CD14-positive monocyte (primary cell): ENCODE data around the gene FGFRL1. TPM values are rescaled to one million over a fixed set of nuclear protein-coding genes. Genes with fewer than 3 reads are reported as not detected.

Experiments used
- DNase-seq, 3 donors: peaks; one replicate each; pipeline ENCODE4 v3.0.0-alpha.2; 2011 to 2022
- H2AFZ ChIP-seq: 2 replicates; pipeline ENCODE4 v1.6.0; 2012; ENCODE audit warnings: mild to moderate bottlenecking, low read depth, low read length, inconsistent platforms; ENCODE audit not compliant: insufficient read depth, poor library complexity, severe bottlenecking
- H3K27ac ChIP-seq, 2 donors: 1 replicate in 1 of 2; 2 replicates in 1 of 2; pipeline ENCODE4 v1.5.1; 2012 to 2013; ENCODE audit warnings: low read length in 2 of 2, control low read depth in 1 of 2, inconsistent platforms in 1 of 2, low read depth in 1 of 2, mild to moderate bottlenecking in 1 of 2
- H3K27me3 ChIP-seq, 2 donors: one replicate each; pipeline versions ENCODE4 v1.6.0 to v1.6.1; 2011 to 2013; ENCODE audit warnings: low read length in 2 of 2; ENCODE audit not compliant: control insufficient read depth in 2 of 2, insufficient read depth in 2 of 2
- H3K36me3 ChIP-seq, 2 donors: replicated peaks in 1 of 2; 1 replicate in 1 of 2; 2 replicates in 1 of 2; pipeline versions ENCODE4 v1.5.1 to v1.6.1; 2012 to 2013; ENCODE audit warnings: low read length in 2 of 2, control low read depth in 1 of 2, inconsistent platforms in 1 of 2, mild to moderate bottlenecking in 1 of 2; ENCODE audit not compliant: insufficient read depth in 2 of 2, control insufficient read depth in 1 of 2
- H3K4me1 ChIP-seq, 2 donors: 1 replicate in 1 of 2; 2 replicates in 1 of 2; pipeline versions ENCODE4 v1.5.1 to v1.6.1; 2012 to 2013; ENCODE audit warnings: low read length in 2 of 2, control low read depth in 1 of 2, inconsistent platforms in 1 of 2, mild to moderate bottlenecking in 1 of 2, moderate library complexity in 1 of 2; ENCODE audit not compliant: insufficient read depth in 2 of 2, control insufficient read depth in 1 of 2
- H3K4me2 ChIP-seq: replicated peaks from 2 replicates; pipeline ENCODE3; 2012; ENCODE audit warnings: low read length, moderate library complexity, mild to moderate bottlenecking; ENCODE audit not compliant: poor library complexity, severe bottlenecking; ENCODE audit errors: extremely low read depth
- H3K4me3 ChIP-seq, 3 experiments: fragments of 200-600 bp in 1 of 3; sonication (generic) in 1 of 3; replicated peaks in 1 of 3; 1 replicate in 2 of 3; 2 replicates in 1 of 3; pipeline ENCODE4 v1.5.1; 2011 to 2013; ENCODE audit warnings: low read length in 3 of 3, mild to moderate bottlenecking in 3 of 3, control low read depth in 2 of 3, low read depth in 2 of 3, inconsistent platforms in 1 of 3, moderate library complexity in 1 of 3
- H3K79me2 ChIP-seq: 2 replicates; pipeline ENCODE4 v1.6.0; 2012; ENCODE audit warnings: mild to moderate bottlenecking, control low read depth, inconsistent platforms, low read length, moderate library complexity; ENCODE audit not compliant: insufficient read depth
- H3K9ac ChIP-seq: 2 replicates; pipeline ENCODE4 v1.6.0; 2017; ENCODE audit warnings: low read length, mild to moderate bottlenecking; ENCODE audit not compliant: insufficient read depth, poor library complexity, severe bottlenecking
- H3K9me3 ChIP-seq, 2 donors: replicated peaks in 1 of 2; 1 replicate in 1 of 2; 2 replicates in 1 of 2; pipeline versions ENCODE4 v1.5.1 to v1.6.1; 2012 to 2013; ENCODE audit warnings: low read length in 2 of 2, control low read depth in 1 of 2; ENCODE audit not compliant: control insufficient read depth in 1 of 2, insufficient read depth in 1 of 2
- H4K20me1 ChIP-seq: 2 replicates; pipeline ENCODE4 v1.6.0; 2012; ENCODE audit warnings: mild to moderate bottlenecking, low read length, control low read depth, moderate library complexity; ENCODE audit not compliant: insufficient read depth
- H3K27ac Mint-ChIP-seq, 7 donors: one replicate each; pipeline ENCODE4 v1.8.0; 2020; ENCODE audit warnings: mild to moderate bottlenecking in 7 of 7, mixed read lengths in 7 of 7, moderate library complexity in 6 of 7, inconsistent platforms in 2 of 7
- H3K27me3 Mint-ChIP-seq, 3 donors: one replicate each; pipeline ENCODE4 v1.8.0; 2021 to 2022; ENCODE audit warnings: low read depth in 3 of 3, mild to moderate bottlenecking in 3 of 3, mixed read lengths in 3 of 3, moderate library complexity in 3 of 3, inconsistent platforms in 1 of 3
- H3K36me3 Mint-ChIP-seq, 2 donors: one replicate each; pipeline ENCODE4 v1.8.0; 2020; ENCODE audit warnings: mixed read lengths in 2 of 2, inconsistent platforms in 1 of 2, mild to moderate bottlenecking in 1 of 2
- H3K4me1 Mint-ChIP-seq: one replicate; pipeline ENCODE4 v1.8.0; 2020; ENCODE audit warnings: mild to moderate bottlenecking, mixed read lengths
- H3K4me3 Mint-ChIP-seq, 2 donors: one replicate each; pipeline ENCODE4 v1.8.0; 2020; ENCODE audit warnings: mild to moderate bottlenecking in 2 of 2, mixed read lengths in 2 of 2, moderate library complexity in 1 of 2
- H3K9me3 Mint-ChIP-seq, 7 donors: one replicate each; pipeline ENCODE4 v1.8.0; 2020 to 2022; ENCODE audit warnings: mixed read lengths in 7 of 7, mild to moderate bottlenecking in 6 of 7, moderate library complexity in 6 of 7, inconsistent platforms in 2 of 7
- CTCF ChIP-seq: fragments of 200-600 bp; IDR thresholded peaks from one replicate; pipeline ENCODE4 v1.8.0; 2022; ENCODE audit warnings: antibody characterized with exemption, mild to moderate bottlenecking
- WGBS: methylation state at CpG from one replicate; pipeline ENCODE4 v1.1.5; 2013; ENCODE audit warnings: missing lambda C conversion rate; ENCODE audit not compliant: insufficient coverage; 5-methylcytosine and 5-hydroxymethylcytosine counted together
- intact Hi-C, 2 donors: fragments of 100-400 bp; cut with micrococcal nuclease; formaldehyde crosslinking; loops; one replicate each; pipeline versions ENCODE4 v1.15.0 to v1.15.1; 2023
- polyA plus RNA-seq, 3 donors: library from polyadenylated mRNA; depleted of rRNA in 1 of 3; unstranded in 2 of 3; stranded (reverse) in 1 of 3; fragments of 300-500 nt in 2 of 3; fragments of >200 nt in 1 of 3; fragmentation: Illumina TruSeq in 2 of 3; gene quantifications; 1 replicate in 2 of 3; 2 replicates in 1 of 3; pipeline ENCODE4 v1.2.3, GENCODE V29; 2012 to 2021

FGFRL1 gene
- polyA plus RNA-seq, 3 donors: 0.17 to 77.7 (median 0.28) TPM

GRCh38 chr4:1055721-1056590, 44.5 kb downstream of the FGFRL1 start:
- Histone ChIP-seq H3K36me3 (no peaks in the 10 kb centered on the region), H3K9me3 (peaks cover 0 to 3% of the 10 kb centered on the region in 2 donors), H3K4me3 (no peak overlapping the region), H3K4me2 (peak overlapping the region; percentile 18), H3K27ac (no peak overlapping the region), H4K20me1 (no peaks in the 10 kb centered on the region), H3K9ac (no peak overlapping the region), H2AFZ (peak overlapping the region; percentile 30), H3K4me1 (peaks cover 7 to 8% of the 10 kb centered on the region in 2 donors), H3K27me3 (peaks cover 9 to 21% of the 10 kb centered on the region in 2 donors), H3K79me2 (no peaks in the 10 kb centered on the region)
- H3K27ac Mint-ChIP-seq: peak overlapping the region in 5 of 7 donors; percentile 0 to 68 (median 55)
- H3K9me3 Mint-ChIP-seq: peaks cover 2 to 11% (median 8%) of the 10 kb centered on the region in 7 donors
- intact Hi-C loops: no loop called here
- DNase-seq: peak; percentile 16 to 57 (median 38)
- H3K4me3 Mint-ChIP-seq: peak overlapping the region; percentile 18 to 84
- peaks cover 20 to 42% (median 41%) of the 10 kb centered on the region in 3 donors for H3K27me3 Mint-ChIP-seq
- H3K4me1 Mint-ChIP-seq: peaks cover 10% of the 10 kb centered on the region
- no peak for TF ChIP-seq CTCF
- H3K36me3 Mint-ChIP-seq: peaks cover 0 to 3% of the 10 kb centered on the region in 2 donors
- WGBS: 6% methylated on average over 28 of the region's 34 CpGs

- Mint-ChIP-seq H3K4me1 (peaks cover 8% of the 10 kb centered on the region), H3K4me3 (no peak overlapping the region), H3K9me3 (peaks cover 0 to 5% (median 4%) of the 10 kb centered on the region in 7 donors), H3K27ac (no peak overlapping the region), H3K27me3 (peaks cover 24 to 46% (median 37%) of the 10 kb centered on the region in 3 donors), H3K36me3 (peaks cover 0 to 3% of the 10 kb centered on the region in 2 donors)
- Histone ChIP-seq H2AFZ (no peak overlapping the region), H3K36me3 (no peaks in the 10 kb centered on the region), H3K27ac (no peak overlapping the region), H3K4me3 (no peak overlapping the region), H3K9ac (no peak overlapping the region), H3K79me2 (no peaks in the 10 kb centered on the region), H3K27me3 (peaks cover 9 to 24% of the 10 kb centered on the region in 2 donors), H3K4me2 (no peak overlapping the region), H4K20me1 (no peaks in the 10 kb centered on the region), H3K4me1 (peaks cover 7 to 8% of the 10 kb centered on the region in 2 donors), H3K9me3 (no peaks in the 10 kb centered on the region)
- DNase-seq: no peak
- WGBS: 90% methylated on average over 22 of the region's 28 CpGs
- TF ChIP-seq CTCF: no peak
- intact Hi-C loops: no loop called here
Measured at GRCh38 chr4:1056671-1057402, 45.4 kb downstream of the FGFRL1 start.
